ENCODE data around the gene FBXL4. TPM values are rescaled to one million over a fixed set of nuclear protein-coding genes. Genes with fewer than 3 reads are reported as not detected.

FBXL4 gene
- total and polyA plus RNA-seq, 4 experiments from 2014 or later, result 4.4 to 22.9 (median 15.9) TPM

DNA sequence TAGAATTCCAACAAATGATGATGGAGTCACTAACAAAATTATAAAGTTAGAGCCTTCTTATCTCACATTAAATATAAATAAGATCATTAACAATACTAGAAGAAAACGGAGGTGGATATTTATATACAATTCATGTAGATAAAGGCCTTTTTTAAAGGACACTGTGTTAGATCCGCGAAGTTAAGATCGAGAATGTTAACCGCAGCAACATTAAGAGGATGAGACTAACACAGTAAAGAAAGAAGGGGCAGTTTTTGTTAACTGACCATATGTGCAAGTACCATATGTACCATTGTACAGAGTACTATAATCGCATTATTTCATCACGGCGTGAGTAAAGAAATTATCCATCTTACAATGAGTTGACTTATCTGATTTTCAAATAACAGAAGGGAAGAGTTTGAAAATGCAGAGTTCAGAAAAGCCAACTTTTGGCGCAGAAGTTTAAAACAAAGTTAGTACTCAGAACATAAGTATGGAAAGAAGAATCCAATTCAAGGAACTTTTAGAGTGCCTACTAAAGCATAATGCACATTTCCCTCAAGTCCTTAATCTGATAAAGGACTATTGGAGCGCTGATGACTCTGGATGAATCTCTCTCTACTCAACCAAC lies 1.4 kb downstream of the FBXL4 start:
- H3K27me3 Mint-ChIP-seq, result no peaks in the 10 kb centered on the region
- H3K4me1 ChIP-seq (ENCODE audit: insufficient read depth, low read length), result peaks cover 26% of the 10 kb centered on the region
- CTCF ChIA-PET (ENCODE audit: partially characterized antibody), result no interaction called here
- peak overlapping the region; percentile 84 to 85 for H3K4me3 ChIP-seq (ENCODE audit: low read length in 2 of 2)
- H3K9me3 ChIP-seq (ENCODE audit: control insufficient read depth in 1 of 2, low read length in 2 of 2), result no peaks in the 10 kb centered on the region
- no peaks in the 10 kb centered on the region for H3K36me3 ChIP-seq (ENCODE audit: insufficient read depth, low read length)
- H3K27me3 ChIP-seq (ENCODE audit: insufficient read depth, low read length), result no peaks in the 10 kb centered on the region
- H3K4me1 Mint-ChIP-seq, result peaks cover 29 to 35% (median 33%) of the 10 kb centered on the region in 4 donors
- intact Hi-C loops (cut with micrococcal nuclease), result loop anchor here (5.0 to 10.0 kb wide), 3 partner anchors 99 to 1938 kb away; partner anchors contain the start of genes ASCC3 and POU3F2
- H3K27ac ChIP-seq (ENCODE audit: low read depth, low read length), result peak overlapping the region; percentile 51
- POLR2A ChIA-PET (ENCODE audit: partially characterized antibody), result interaction anchor here (1.0 to 1.8 kb wide), 3 partner anchors 8 to 1664 kb away, joined by 3 to 4 read pairs (median 4); partner anchors contain the start of gene MMS22L
- peak overlapping the region; percentile 88 to 97 (median 95) for H3K4me3 Mint-ChIP-seq
- H3K9me3 Mint-ChIP-seq, result peaks cover 2 to 11% (median 5%) of the 10 kb centered on the region in 8 donors
- H3K36me3 Mint-ChIP-seq, result peaks cover 17% of the 10 kb centered on the region in 2 donors
- no peak for DNase-seq
- peak overlapping the region; percentile 89 to 96 (median 93) for H3K27ac Mint-ChIP-seq

DNA sequence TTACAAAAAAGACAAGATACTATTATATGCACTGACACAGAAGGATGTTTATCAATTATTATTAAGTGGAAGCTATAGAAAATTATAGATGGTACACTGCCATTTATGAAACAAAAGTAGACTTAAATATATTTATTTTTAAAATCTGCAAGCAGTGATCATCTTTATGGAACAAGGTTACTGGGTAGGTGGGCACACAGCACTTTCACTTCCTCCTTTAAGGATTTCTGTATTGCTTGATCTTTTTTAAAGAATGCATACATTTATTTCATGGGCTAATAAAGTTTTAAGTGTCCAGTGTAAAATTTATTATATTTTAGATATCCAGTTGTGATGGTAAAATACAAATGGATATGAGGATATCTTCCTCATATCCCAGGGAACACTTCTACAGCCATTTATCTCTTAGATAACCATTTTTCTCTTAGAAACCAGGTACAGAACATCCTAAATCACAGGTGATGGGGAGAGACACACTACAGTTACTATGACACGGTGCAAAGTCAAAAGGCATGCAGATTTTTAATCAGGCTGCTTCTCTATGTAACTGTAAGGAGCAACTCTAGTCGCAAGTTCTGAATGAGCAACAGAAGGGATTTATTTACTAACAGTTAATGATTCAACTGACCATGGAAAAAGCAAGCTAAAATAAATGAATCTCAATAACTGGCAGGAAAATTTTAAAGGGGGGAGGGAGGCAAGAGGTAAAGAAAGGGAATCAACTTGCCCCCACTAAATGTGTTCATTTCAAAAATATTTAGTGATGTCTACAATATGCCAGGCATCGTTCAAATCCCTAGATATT lies 2.2 kb downstream of the FBXL4 start:
- Histone ChIP-seq H3K27ac (ENCODE audit: low read depth, low read length) (no peak overlapping the region), H3K36me3 (ENCODE audit: insufficient read depth, low read length) (no peaks in the 10 kb centered on the region), H3K9me3 (ENCODE audit: control insufficient read depth in 1 of 2, low read length in 2 of 2) (peaks cover 0 to 1% of the 10 kb centered on the region in 2 donors), H3K4me1 (ENCODE audit: insufficient read depth, low read length) (peaks cover 26% of the 10 kb centered on the region), H3K4me3 (ENCODE audit: low read length in 2 of 2) (peak overlapping the region in 1 of 2 donors; percentile 15), H3K27me3 (ENCODE audit: insufficient read depth, low read length) (no peaks in the 10 kb centered on the region)
- ChIA-PET CTCF (ENCODE audit: partially characterized antibody) (no interaction called here), POLR2A (ENCODE audit: partially characterized antibody) (interaction anchor here (1.3 kb wide), 1 partner anchor 25 kb away, joined by 4 read pairs; no protein-coding TSS in a partner anchor)
- peak overlapping the region in 4 of 7 donors; percentile 58 to 92 (median 78) for H3K27ac Mint-ChIP-seq
- peaks cover 32 to 37% (median 33%) of the 10 kb centered on the region in 4 donors for H3K4me1 Mint-ChIP-seq
- no peaks in the 10 kb centered on the region for H3K27me3 Mint-ChIP-seq
- intact Hi-C loops (cut with micrococcal nuclease), result loop anchor here (5.0 to 10.0 kb wide), 3 partner anchors 98 to 1939 kb away; partner anchors contain the start of genes ASCC3 and POU3F2
- no peak for DNase-seq
- H3K9me3 Mint-ChIP-seq, result peaks cover 2 to 19% (median 11%) of the 10 kb centered on the region in 8 donors
- peaks cover 26% of the 10 kb centered on the region in 2 donors for H3K36me3 Mint-ChIP-seq
- peak overlapping the region in 7 of 8 donors; percentile 29 to 97 (median 88) for H3K4me3 Mint-ChIP-seq

DNA sequence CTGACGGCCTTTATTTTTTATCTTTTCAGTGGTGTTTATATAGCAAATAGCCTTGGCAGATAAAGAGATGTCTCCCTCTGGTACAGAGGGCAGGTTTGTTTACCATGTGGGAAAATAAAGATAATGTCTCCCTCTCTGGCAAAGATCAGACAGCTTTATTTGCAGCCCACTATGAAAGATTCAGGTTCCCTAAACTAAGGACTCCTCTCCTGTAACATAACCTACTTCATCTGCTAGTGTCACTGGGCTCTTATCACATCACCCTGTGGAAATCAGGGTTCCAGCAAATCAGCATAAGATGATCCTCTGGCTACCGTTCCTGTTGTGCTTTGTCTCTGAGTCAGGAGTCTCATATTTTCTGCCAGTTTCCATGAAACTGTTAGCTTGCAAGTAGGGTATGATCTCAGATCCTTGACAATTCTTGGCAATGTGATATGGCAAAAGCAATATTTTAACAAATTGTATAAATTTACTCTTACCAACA lies 3.1 kb downstream of the FBXL4 start:
- CTCF ChIA-PET (ENCODE audit: partially characterized antibody), result no interaction called here
- POLR2A ChIA-PET (ENCODE audit: partially characterized antibody), result no interaction called here
- no peak overlapping the region for H3K27ac Mint-ChIP-seq
- no peak overlapping the region for H3K4me3 Mint-ChIP-seq
- peaks cover 31% of the 10 kb centered on the region in 2 donors for H3K36me3 Mint-ChIP-seq
- peaks cover 26% of the 10 kb centered on the region for H3K4me1 ChIP-seq (ENCODE audit: insufficient read depth, low read length)
- H3K9me3 Mint-ChIP-seq, result peaks cover 2 to 25% (median 16%) of the 10 kb centered on the region in 8 donors
- no peaks in the 10 kb centered on the region for H3K36me3 ChIP-seq (ENCODE audit: insufficient read depth, low read length)
- intact Hi-C loops (cut with micrococcal nuclease), result loop anchor here (5.0 to 10.0 kb wide), 3 partner anchors 97 to 1940 kb away; partner anchors contain the start of genes ASCC3 and POU3F2
- H3K27me3 ChIP-seq (ENCODE audit: insufficient read depth, low read length), result no peaks in the 10 kb centered on the region
- no peak for DNase-seq
- H3K27me3 Mint-ChIP-seq, result no peaks in the 10 kb centered on the region
- peaks cover 32 to 36% (median 34%) of the 10 kb centered on the region in 4 donors for H3K4me1 Mint-ChIP-seq
- H3K27ac ChIP-seq (ENCODE audit: low read depth, low read length), result no peak overlapping the region
- peaks cover 0 to 6% of the 10 kb centered on the region in 2 donors for H3K9me3 ChIP-seq (ENCODE audit: control insufficient read depth in 1 of 2, low read length in 2 of 2)
- no peak overlapping the region for H3K4me3 ChIP-seq (ENCODE audit: low read length in 2 of 2)

DNA sequence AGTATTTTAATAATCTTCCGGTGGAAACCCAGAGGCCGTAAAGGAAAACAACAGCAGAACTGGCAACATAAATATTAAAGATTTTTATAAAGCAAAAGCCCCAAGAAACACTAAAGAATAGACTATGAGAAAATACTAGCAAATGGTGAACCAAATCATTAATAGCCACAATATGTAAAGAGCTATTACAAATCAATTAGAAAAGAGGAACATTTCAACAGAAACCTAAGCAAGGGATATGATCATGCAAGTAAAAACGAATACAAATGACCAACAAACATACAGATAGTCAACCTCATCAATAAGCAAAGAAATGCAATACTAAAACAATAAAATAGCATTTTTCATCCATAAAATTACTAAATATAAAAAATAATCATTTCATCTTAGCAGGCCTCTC lies 3.6 kb downstream of the FBXL4 start:
- peak overlapping the region in 1 of 8 donors; percentile 52 for H3K4me3 Mint-ChIP-seq
- DNase-seq, result no peak
- H3K27ac ChIP-seq (ENCODE audit: low read depth, low read length), result no peak overlapping the region
- CTCF ChIA-PET (ENCODE audit: partially characterized antibody), result no interaction called here
- H3K4me3 ChIP-seq (ENCODE audit: low read length in 2 of 2), result no peak overlapping the region
- H3K27me3 Mint-ChIP-seq, result no peaks in the 10 kb centered on the region
- no peak overlapping the region for H3K27ac Mint-ChIP-seq
- H3K4me1 ChIP-seq (ENCODE audit: insufficient read depth, low read length), result peaks cover 26% of the 10 kb centered on the region
- H3K9me3 Mint-ChIP-seq, result peaks cover 2 to 30% (median 18%) of the 10 kb centered on the region in 8 donors
- POLR2A ChIA-PET (ENCODE audit: partially characterized antibody), result no interaction called here
- H3K27me3 ChIP-seq (ENCODE audit: insufficient read depth, low read length), result no peaks in the 10 kb centered on the region
- H3K4me1 Mint-ChIP-seq, result peaks cover 32 to 40% (median 36%) of the 10 kb centered on the region in 4 donors
- intact Hi-C loops (cut with micrococcal nuclease), result loop anchor here (10.0 kb wide), 1 partner anchor 1941 kb away; the partner anchor contains the start of gene ASCC3
- H3K9me3 ChIP-seq (ENCODE audit: control insufficient read depth in 1 of 2, low read length in 2 of 2), result peaks cover 4 to 9% of the 10 kb centered on the region in 2 donors
- H3K36me3 ChIP-seq (ENCODE audit: insufficient read depth, low read length), result no peaks in the 10 kb centered on the region
- peaks cover 35 to 36% of the 10 kb centered on the region in 2 donors for H3K36me3 Mint-ChIP-seq

DNA sequence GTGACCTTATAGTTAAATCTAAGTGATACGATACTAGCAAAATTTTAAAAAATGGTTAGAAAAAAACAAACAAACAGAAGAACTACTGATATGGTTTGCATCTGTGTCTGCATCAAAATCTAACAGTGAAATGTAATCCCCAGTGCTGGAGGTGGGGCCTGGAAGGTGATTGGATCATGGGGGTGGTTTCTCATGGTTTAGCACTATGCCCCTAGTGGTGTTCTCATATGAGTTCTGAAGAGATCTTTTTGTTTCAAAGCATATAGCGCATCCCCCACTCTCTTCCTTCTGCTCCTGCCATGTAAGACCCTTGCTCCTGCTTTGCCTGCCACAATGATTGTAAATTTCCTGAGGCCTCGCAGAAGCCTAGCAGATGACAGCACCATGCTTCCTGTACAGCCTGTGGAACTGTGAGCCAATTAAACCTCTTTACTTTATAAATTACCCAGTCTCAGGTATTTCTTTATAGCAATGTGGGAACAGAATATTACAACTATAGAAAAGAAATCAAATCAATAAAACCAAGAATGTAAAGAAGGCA lies 5.4 kb downstream of the FBXL4 start:
- intact Hi-C loops (cut with micrococcal nuclease), result loop anchor here (10.0 kb wide), 1 partner anchor 1942 kb away; the partner anchor contains the start of gene ASCC3
- no peak overlapping the region for H3K27ac ChIP-seq (ENCODE audit: low read depth, low read length)
- ChIA-PET CTCF (ENCODE audit: partially characterized antibody) (no interaction called here), POLR2A (ENCODE audit: partially characterized antibody) (no interaction called here)
- no peaks in the 10 kb centered on the region for H3K27me3 ChIP-seq (ENCODE audit: insufficient read depth, low read length)
- no peak overlapping the region for H3K4me3 ChIP-seq (ENCODE audit: low read length in 2 of 2)
- Mint-ChIP-seq H3K9me3 (peaks cover 5 to 31% (median 18%) of the 10 kb centered on the region in 8 donors), H3K36me3 (peaks cover 44 to 50% of the 10 kb centered on the region in 2 donors), H3K27me3 (no peaks in the 10 kb centered on the region), H3K27ac (no peak overlapping the region), H3K4me1 (peaks cover 41 to 56% (median 49%) of the 10 kb centered on the region in 4 donors), H3K4me3 (peak overlapping the region in 1 of 8 donors; percentile 3)
- H3K9me3 ChIP-seq (ENCODE audit: control insufficient read depth in 1 of 2, low read length in 2 of 2), result peaks cover 4 to 9% of the 10 kb centered on the region in 2 donors
- H3K4me1 ChIP-seq (ENCODE audit: insufficient read depth, low read length), result peaks cover 37% of the 10 kb centered on the region
- no peak for DNase-seq
- H3K36me3 ChIP-seq (ENCODE audit: insufficient read depth, low read length), result no peaks in the 10 kb centered on the region

DNA sequence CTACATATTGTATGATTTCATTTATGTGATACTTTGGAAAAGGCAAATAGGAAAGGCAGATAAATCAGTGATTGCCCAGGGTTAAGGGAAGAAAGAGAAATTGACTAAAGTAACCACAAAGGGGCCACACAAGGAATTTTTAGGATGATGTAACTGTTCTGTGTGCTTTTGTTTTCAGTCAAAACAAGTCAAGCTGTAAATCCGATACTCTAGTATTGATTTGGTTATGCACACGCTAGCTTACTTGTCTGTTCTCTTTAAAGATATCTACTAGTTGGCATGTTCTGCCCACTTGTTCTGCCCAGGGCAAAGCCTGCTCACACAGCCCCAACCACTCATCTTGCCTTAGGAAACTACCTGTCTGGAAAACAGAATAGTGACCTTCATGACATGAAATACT lies 6.4 kb downstream of the FBXL4 start:
- Mint-ChIP-seq H3K36me3 (peaks cover 36 to 51% of the 10 kb centered on the region in 2 donors), H3K27ac (peak overlapping the region in 1 of 7 donors; percentile 32), H3K4me1 (peaks cover 36 to 51% (median 45%) of the 10 kb centered on the region in 4 donors), H3K9me3 (peaks cover 5 to 31% (median 18%) of the 10 kb centered on the region in 8 donors), H3K27me3 (no peaks in the 10 kb centered on the region), H3K4me3 (no peak overlapping the region)
- Histone ChIP-seq H3K27ac (ENCODE audit: low read depth, low read length) (no peak overlapping the region), H3K27me3 (ENCODE audit: insufficient read depth, low read length) (no peaks in the 10 kb centered on the region), H3K36me3 (ENCODE audit: insufficient read depth, low read length) (no peaks in the 10 kb centered on the region), H3K4me1 (ENCODE audit: insufficient read depth, low read length) (peaks cover 31% of the 10 kb centered on the region), H3K4me3 (ENCODE audit: low read length in 2 of 2) (no peak overlapping the region), H3K9me3 (ENCODE audit: control insufficient read depth in 1 of 2, low read length in 2 of 2) (peaks cover 4 to 9% of the 10 kb centered on the region in 2 donors)
- no peak for DNase-seq
- POLR2A ChIA-PET (ENCODE audit: partially characterized antibody), result no interaction called here
- intact Hi-C loops (cut with micrococcal nuclease), result loop anchor here (10.0 kb wide), 1 partner anchor 1943 kb away; the partner anchor contains the start of gene ASCC3
- CTCF ChIA-PET (ENCODE audit: partially characterized antibody), result no interaction called here
